ENCODE results near the gene MR1.

The MR1 gene

DNA sequence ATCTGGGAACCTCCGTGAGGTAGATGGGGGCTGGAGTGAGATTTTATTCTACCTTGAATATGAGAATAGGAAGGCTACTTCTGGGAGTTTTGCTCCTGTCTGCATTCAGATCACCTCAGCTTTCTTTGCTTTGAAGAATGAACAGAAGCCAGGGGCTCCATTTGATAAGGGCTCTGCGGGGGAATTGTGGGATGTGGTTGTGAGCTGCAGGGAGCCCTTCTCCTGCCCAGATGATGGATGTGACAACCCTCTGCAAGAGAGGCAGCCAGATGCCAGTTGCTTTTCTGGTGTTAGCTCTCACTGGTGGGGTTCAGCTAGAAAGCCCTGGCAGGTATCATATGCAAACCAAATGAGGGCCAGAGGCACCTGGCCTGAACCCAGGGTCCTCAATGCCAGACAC, 76.2 kb downstream of the MR1 start:
- TF ChIP-seq, protein P1, sequence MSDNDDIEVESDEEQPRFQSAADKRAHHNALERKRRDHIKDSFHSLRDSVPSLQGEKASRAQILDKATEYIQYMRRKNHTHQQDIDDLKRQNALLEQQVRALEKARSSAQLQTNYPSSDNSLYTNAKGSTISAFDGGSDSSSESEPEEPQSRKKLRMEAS (IDR thresholded peaks at IDR 0.05; ENCODE audit: low read depth, low read length): no peak
- no peak for TF ChIP-seq POLR2A (IDR thresholded peaks at IDR 0.05; ENCODE audit: extremely low read depth, insufficient read length)
- no peak for TF ChIP-seq MYC (IDR thresholded peaks at IDR 0.05; ENCODE audit: low read depth, low read length)
- TF ChIP-seq CTCF (IDR thresholded peaks at IDR 0.05; ENCODE audit: low read depth, low read length): no peak
- DNase-seq (ENCODE audit: low read depth): no peak
- H3K4me3 ChIP-seq (ENCODE audit: low read depth, low read length): no peak overlapping the region
